GM19397 (cell line): ENCODE measurements around the gene MUC21.
"Not testable (repeated sequence)": the region's sequence is repeated elsewhere in the genome, so short reads cannot be mapped to it uniquely, and the experiment has no call there.

ENCODE experiments used
- ATAC-seq: cut with Tn5 transposase; IDR thresholded peaks from one replicate; pipeline ENCODE4 v1.9.1; 2021; ENCODE audit warnings: mild to moderate bottlenecking, moderate library complexity; ENCODE audit not compliant: unreplicated experiment

Gene MUC21

DNA sequence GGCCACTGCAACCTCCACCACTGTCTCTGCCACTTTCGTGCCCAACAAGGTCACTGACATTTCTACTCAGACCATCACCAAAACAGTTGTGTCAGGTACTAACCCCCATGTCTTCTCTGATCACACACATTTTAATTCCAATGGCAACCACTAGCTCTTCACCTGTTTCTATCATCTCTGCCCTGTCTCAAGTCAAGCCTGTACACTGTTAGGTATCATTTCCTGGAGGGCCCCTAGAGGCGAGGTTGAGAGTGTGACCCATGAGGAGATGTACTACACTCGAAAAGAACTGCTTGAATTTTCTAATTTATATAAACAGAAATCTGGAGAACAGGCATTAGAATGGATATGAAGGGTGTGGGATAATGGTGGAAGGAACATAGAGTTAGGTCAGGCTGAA, 17.4 kb upstream of the MUC21 start:
- no peak for ATAC-seq

DNA sequence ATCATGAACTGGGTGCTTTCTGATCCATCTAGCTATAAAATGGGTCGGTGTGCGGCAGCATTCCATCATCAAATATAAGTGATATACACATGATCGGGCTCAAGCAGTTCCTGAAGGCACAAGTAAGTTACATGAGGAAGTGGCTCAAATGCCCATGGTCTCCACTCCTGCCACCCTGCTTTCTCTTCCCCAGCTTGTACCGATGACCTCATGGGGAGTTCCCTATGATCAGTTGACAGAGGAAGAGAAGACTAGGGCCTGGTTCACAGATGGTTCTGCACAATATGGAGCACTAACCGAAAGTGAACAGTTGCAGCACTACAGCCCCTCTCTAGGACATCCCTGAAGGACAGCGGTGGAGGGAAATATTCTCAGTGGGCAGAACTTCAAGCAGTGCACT, 14.3 kb upstream of the MUC21 start:
- ATAC-seq: not testable (repeated sequence)

DNA sequence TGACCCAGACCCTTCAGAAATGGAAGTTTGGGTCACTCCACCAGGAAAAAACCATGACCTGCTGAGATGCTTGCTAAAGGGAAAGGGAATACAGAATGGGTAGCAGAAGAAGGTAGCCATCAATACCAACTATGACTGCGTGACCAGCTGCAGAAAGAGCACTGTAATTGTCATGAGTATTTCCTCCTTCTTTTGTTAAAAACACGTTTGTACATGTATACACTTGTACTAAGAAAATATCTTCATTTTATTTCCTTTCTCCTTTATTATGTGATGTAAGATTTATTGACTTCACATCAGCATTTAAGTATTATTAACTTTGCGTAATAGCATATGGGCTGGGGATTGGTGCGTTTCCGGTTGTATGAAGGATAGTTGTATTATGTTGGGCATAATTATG, 12.6 kb upstream of the MUC21 start:
- ATAC-seq: no peak

DNA sequence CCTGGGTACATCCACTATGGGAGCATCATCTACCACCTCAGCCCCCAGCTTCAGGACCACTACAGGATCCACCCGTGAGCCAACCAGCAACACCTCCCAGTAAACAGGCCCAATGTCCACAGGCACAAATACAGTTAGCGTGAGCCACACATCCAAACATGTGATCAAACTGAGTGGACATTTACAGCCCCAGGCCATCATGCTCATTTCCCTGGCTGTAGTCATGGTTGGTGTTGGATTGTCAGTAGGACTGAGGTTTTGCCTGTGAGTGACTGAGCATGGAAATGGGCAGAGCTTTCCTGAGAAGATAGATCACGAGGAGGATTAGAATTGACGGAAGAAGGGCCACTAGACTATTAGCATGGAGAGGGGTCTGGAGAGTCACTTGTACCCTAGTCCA, 10.7 kb upstream of the MUC21 start:
- ATAC-seq: no peak

DNA sequence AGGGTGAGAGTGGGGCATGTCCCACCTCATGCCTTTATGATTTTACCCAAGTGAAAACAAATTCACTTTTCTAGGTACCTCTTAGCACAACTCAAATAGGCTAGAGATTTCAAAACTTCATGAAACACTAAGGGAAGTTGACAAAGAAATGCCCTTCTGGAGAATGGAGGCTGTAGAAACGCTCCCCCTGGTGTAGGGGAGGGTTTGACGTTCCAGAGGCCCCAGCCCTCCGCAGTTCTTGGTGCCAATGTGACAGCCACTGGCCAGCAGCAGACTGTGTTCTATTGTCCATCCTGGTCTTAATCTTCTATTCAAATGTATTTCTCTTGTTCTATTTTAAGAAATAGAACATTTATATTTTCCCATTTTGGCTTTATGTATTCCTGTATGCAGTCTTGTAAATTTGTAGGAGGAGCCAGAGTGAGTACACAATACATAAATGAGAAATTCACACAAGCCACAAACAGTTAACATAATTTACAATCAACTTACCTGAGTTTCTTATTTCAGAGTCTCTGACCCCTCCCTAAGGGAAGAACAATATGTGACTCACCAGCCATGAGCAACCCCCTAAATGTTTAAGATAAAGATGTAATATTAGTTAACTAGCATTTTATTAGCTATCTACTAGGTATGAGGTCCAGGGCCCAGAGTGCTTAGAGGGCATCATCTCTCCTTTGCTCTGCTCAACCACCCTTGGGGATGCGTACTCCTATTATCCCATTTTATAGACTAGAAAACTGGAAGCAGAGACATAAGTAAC, 8.8 kb upstream of the MUC21 start:
- ATAC-seq: no peak

DNA sequence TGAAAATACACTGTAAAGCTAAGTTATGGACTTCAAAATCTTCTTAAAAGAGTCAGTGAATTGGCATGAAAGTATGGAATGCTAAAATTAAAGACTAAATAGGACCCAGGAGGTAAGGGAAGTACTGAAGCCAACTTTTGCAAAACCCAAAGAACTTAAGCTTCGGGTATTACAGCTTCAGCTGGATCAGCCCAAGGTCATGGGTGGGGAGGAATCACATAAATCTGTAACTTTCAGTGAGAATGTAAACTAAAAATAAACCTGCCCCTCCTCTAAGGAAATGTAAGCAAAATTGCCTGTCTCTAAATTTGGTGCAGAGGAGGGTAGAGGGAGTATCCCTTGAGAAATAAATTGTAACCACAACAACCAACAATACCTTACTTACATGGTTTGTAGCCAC, 4.4 kb upstream of the MUC21 start:
- no peak for ATAC-seq

DNA sequence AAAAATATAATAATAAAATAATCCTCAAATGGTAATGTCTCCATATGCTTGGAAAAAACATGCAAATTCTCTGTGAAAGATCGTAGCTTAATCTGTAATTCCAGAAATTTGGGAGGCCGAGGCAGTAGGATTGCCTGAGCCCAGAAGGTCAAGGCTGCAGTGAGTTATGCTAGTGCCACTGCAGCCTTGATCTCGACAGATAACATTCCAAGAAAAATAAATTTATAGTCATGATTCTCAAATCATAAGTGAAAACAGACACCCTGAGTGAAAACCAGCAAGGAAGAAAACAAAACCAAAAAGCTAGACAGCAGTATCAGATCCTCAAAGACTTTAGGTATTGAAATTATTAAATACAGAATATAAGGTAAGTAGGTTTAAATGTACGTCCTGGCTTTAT, 3.8 kb upstream of the MUC21 start:
- ATAC-seq: no peak

DNA sequence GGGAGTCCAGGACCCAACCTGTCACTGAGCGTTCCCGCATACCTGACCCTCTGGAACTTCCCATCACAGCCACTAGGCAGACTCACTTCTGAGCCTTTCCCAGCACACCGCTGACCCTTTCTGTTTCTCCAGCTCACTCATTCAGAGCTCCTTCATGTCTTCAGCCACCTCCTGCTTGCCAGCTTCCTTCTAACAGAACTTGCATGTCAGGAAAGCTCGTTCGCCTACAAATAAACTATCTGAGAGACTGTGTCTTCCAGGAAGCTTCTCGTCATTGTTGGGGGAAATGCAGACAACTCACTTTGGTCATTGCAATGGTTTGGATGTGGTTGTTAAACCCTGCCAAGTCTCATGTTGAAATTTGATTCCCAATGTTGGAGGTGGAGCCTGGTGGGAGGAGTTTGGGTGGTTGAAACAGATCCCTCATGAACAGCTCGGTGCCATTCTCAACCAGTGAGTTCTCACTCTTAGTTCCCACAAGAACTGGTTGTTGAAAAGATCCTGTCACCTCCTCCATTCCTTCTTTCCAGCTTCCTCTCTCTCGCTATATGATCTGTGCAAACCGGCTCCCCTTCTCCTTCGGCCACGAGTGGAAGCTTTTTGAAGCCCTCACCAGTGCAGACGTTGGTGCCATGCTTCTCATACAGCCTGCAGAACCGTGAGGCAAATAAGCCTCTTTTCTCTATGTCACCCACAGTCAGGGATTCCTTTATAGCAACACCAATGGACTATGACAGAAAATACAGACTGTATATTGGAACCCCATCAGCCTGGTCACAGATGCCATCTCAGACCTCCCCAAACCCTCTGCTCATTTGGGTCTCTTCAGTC, 1.4 kb upstream of the MUC21 start:
- no peak for ATAC-seq

DNA sequence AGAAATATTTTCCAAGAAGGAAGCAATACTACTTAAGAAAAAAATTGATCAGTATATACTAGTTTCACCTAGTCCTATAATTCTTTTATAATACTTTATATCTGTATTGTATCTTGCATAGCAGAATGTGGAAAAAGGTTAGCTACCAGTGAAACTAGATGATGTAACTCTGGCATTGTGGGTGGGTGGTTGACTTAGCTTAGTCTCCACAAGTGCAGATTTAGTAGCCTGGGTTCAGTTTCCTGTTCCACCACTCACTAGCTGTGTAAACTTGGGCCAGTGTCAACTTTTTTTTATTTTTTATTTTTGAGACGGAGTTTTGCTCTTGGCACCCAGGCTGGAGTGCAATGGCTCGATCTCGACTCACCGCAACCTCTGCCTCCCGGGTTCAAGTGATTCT, 2.0 kb downstream of the MUC21 start:
- ATAC-seq: no peak

DNA sequence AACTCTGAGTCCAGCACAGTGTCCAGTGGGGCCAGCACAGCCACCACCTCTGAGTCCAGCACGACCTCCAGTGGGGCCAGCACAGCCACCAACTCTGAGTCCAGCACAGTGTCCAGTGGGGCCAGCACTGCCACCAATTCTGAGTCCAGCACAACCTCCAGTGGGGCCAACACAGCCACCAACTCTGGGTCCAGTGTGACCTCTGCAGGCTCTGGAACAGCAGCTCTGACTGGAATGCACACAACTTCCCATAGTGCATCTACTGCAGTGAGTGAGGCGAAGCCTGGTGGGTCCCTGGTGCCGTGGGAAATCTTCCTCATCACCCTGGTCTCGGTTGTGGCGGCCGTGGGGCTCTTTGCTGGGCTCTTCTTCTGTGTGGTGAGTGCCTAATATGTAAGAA, 3.8 kb downstream of the MUC21 start:
- no peak for ATAC-seq

DNA sequence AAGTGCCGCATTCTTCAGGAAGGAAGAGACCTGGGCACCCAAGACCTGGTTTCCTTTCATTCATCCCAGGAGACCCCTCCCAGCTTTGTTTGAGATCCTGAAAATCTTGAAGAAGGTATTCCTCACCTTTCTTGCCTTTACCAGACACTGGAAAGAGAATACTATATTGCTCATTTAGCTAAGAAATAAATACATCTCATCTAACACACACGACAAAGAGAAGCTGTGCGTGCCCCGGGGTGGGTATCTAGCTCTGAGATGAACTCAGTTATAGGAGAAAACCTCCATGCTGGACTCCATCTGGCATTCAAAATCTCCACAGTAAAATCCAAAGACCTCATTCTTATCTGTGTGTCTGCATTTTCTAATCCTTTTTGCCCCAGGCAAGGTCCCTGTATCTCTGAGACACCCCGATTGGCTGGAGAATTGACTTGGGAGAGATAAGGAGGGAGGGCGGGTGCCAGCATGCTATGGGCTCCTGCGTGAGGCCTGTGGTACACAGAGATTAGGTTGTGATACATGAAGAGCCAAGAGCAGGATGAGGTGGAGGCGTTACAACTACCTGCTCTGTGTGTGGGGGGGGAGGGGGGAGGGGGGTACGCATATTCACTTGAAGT, 4.8 kb downstream of the MUC21 start:
- ATAC-seq: no peak

DNA sequence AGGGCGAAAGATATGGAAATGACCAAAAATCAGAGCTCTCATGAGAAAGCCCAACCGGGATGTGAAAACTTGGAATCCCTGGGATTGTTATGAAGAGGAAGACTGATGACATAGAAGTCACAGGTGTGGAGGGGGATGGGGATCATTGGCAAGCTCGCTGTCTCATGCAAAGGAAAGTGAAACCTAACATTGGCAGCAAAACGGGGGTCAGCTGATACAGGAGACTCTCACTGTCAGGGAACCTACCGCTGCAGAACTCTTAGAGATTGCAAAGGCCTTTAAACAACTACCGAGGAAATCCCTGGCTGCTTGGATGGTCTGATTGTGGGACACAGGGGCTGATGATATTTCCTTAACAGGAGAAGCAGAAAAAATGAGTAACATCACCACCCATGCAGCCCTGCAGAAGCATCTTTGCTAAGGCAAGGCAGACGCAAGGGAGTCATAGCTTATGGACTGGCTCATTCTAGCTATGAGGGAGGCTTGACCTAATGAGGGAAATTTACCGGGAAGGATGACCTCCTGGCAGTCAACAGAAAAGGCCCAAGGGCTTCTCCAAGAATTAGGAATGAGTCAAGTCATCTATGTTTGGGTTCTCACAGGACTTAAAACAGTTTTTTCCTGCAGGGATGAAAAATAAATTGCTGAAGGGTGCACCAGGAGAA, 7.0 kb downstream of the MUC21 start:
- ATAC-seq: no peak

DNA sequence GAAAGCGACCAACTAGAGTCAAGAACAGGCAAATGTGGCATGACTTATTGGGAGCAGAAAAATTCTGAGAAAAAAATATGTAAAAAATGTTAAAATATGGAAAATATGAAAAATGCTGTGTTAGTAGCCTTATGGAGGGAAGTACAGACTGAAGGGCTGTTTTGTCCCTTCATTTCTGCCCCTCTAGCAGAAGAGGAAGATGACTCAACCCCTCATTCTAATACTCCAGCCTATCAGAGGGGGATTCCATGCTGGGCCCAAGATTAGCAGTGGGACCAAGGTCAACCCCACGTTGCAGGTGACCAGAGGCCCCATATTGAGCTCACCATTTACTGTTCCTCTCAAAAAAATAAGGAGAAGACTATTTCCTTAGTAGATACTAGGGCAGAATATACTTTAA, 8.4 kb downstream of the MUC21 start:
- no peak for ATAC-seq

DNA sequence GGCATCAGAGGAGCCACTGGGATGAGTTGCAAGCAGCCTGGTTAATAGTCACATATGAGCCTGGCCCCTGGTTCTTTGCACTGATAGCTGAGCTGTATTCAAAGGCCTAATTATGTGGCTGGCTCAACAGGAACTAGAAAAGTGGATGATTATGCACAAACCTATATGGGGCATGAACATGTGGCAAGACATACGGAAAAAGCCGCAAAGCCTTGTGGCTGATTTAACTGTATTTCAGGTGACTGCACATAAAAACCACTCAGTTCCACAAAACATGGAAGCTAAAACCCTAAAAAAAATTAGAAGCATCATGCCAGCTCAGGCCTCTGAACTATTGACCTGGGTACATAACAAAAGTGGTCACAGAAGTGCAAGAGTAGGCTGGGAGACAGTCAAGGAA, 13.8 kb downstream of the MUC21 start:
- ATAC-seq: no peak

DNA sequence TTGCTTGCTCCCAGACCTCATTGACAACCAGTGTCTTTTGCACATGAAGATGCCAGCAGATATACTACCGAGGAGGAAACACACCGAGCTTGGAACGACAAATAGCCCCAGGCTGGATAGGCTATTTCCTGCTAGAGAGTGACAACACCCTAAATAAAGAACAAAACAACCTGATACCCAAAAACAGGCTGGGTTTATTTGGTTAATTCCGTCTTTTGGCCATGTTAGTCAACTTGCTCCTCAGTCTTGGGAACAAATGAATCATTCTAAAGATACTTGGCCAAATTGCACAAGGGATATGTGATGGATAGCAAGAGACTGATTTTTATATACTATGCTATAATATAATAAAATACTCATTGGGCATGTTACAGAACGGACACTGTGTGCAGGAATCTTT, 15.3 kb downstream of the MUC21 start:
- ATAC-seq: no peak

DNA sequence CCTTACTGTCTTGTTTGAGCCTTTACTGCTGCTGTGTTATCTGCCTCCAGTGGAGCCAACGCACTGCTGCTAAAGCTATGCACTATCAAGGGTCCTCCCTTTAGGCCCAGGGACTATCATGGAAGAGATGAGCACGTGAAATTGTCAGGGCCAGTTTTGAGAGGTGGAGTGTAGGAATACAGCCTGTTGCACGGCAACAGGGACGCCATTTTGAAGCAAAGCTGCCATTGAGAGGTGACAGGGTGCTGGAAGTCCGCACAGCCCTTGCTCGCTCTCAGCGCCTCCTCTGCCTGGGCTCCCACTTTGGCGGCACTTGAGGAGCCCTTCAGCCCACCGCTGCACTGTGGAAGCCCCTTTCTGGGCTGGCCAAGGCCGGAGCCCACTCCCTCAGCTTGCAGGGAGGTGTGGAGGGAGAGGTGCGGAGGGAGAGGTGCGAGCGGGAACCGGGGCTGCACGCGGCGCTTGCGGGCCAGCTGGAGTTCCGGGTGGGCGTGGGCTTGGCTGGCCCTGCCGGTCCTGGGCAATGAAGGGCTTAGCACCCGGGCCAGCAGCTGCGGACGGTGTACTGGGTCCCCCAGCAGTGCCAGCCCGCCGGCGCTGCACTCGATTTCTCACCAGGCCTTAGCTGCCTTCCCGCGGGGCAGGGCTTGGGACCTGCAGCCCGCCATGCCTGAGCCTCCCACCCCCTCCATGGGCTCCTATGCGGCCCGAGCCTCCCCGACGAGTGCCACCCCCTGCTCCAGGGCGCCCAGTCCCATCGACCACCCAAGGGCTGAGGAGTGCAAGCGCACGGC, 16.7 kb downstream of the MUC21 start:
- not testable (repeated sequence) for ATAC-seq

DNA sequence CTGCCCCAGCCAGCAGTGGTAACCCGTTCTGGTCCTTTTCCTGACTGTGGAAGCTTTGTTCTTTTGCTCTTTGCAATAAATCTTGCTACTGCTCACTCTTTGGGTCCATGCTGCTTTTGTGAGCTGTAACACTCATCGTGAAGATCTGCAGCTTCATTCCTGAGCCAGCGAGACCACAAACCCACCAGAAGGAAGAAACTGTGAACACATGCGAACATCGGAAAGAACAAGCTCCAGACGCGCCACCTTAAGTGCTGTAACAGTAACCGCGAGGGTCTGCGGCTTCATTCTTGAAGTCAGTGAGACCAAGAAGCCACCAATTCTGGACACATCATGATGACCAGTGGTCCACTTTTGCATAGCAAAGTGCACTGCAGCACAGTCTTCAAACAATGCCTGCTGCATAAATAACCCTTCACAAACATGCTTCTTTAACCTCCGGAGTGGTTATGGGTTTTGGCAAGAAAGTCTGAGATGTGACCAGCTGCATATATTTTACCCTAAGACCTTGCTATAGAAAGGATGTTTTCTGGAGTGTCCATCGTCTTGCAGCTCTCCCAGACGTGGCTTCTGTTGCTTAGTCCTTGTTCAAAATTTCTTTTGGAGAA, 17.9 kb downstream of the MUC21 start:
- ATAC-seq: no peak

DNA sequence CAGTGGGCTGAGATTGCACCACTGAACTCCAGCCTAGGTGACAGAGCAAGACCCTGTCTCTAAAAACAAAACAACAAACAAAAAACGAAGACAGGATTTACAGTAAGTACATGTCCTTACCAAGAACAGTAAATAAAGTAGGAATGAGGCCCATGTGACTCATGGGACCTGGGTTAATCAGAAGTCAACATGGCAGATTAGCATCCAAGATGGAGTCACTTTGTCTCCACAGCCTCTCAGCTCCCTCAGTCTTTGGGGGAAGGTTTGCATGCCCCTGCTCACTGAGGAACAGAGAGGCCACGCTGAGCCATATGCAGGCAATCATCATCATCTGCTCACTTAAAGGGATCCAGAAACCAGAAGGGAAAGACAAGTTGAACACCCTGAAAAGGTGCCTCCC, 19.0 kb downstream of the MUC21 start:
- no peak for ATAC-seq

DNA sequence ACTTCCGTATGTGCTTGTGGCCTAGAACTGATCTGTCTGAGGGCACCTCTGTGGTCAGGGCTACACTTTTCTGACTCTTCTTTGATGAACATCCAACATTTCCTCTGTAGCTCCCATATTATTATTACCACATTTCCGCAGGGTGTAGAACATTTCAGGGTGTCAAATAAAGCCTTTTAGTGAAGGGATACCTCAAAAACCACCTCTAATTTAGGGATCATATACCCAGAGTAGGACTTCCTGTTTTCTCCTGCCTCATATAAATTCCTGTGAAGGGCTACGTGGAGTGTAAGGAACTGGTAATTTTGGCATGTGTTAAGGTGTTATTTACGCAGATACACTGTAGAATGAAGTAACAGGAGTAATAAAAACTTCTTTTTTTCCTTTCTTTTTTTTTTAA, 21.3 kb downstream of the MUC21 start:
- ATAC-seq: no peak
